ENCODE data around the gene PHACTR1.
"Not testable (repeated sequence)": the region's sequence is repeated elsewhere in the genome, so short reads cannot be mapped to it uniquely, and the experiment has no call there.

PHACTR1 gene

GRCh38 chr6:12716298-12716916 is at the start of gene PHACTR1:
Gene PHACTR1 (plus strand): TSS chr6:12716767.
- DNase-seq, result no peak

- no peak for DNase-seq
Measured at GRCh38 chr6:12666886-12667285, 49.7 kb upstream of the PHACTR1 start.

DNA sequence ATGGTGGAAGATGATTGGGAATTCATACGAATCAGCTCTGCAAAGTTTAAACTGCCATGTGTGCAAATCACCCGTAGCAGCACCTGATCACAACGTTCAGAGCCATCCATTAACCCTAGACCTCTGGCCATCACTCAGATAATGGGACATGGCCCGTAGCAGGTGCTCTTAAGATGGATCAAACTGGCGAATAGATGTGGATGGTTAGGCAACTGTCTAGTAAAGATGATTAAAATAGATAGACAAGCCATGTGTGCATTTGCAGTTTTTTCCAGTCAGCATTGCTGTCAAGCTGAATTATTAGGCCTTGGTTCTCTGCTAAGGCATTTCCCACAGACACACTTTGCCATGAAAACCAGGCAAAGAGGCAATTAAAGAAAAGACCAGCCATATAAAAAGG is 40.6 kb upstream of the PHACTR1 start:
- DNase-seq, result no peak

GRCh38 chr6:12679341-12679740 is 37.2 kb upstream of the PHACTR1 start:
- DNase-seq, result no peak

DNA sequence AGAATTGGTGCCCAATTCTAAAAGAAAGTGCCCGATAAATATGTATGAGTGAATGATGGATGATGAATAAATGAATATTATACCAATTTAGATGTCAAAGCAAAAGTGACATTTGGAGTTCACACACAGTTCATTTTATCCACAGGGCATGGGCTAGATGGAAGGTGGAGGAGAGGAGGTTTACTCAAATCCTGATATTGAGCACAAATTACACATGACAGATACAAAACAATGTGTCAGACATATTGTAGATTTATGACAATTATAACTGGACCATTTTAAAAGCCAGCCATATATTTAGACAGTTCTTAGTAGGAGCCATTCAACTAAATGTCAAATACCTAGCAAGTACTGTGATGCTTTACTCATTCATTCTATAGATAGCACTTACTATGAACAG is 23.4 kb upstream of the PHACTR1 start:
- DNase-seq, result no peak

DNA sequence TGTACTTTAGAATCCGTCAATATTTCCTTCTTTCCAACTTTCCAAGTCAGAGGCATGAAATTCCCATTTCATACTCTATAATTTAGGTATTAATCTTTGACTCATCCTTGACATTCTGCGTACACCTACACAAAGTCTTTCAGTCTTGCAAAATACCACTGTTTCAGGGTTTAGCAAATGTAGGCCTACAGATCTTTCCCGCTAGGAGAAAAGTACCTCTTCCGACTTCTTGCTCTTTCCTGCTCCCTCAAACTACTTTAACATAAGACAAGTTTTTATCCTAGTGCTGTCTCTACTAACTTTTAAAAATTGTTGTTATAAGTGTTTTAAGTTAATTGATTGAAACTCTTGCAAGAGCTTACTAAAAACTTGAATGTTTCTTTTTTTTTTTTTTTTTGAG is 18.3 kb upstream of the PHACTR1 start:
- no peak for DNase-seq

DNA sequence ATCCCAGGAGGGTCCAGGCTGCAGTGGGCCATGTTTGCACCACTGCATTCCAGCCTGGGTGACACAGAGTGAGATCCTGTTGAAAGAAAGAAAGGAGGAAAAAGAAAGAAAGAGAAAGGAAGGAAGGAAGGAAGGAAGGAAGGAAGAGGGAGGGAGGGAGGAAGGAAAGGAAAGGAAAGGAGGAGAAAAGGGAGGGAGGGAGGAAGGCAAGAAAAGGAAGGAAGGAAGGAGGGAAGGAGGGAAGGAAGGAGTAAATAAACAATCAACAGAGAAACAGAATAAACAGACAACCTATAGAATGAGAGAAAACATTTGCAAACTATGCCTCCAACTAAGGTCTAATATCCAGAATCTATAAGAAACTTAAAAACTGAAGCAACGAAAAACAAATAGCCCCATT is 11.6 kb upstream of the PHACTR1 start:
- no peak for DNase-seq

DNA sequence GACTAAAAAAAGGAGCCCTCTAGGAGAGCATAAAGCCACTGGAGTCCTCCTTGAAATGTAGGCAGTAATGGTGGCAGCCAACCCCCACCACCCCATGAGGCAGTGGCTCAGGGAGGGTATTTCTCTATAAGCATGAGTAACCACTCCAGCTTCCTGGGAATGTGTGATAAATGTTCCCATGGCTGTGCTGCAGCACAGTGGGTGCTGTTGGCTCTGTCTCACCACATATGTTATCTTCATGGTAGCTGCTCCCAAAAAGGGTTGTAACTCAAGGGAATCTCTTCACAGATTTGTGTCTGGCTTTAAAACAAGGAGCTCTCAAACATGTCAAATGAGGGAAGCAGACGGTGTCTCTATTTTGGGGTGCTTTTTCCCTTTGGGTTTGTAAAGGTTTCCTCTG is 7.5 kb upstream of the PHACTR1 start:
- no peak for DNase-seq

DNA sequence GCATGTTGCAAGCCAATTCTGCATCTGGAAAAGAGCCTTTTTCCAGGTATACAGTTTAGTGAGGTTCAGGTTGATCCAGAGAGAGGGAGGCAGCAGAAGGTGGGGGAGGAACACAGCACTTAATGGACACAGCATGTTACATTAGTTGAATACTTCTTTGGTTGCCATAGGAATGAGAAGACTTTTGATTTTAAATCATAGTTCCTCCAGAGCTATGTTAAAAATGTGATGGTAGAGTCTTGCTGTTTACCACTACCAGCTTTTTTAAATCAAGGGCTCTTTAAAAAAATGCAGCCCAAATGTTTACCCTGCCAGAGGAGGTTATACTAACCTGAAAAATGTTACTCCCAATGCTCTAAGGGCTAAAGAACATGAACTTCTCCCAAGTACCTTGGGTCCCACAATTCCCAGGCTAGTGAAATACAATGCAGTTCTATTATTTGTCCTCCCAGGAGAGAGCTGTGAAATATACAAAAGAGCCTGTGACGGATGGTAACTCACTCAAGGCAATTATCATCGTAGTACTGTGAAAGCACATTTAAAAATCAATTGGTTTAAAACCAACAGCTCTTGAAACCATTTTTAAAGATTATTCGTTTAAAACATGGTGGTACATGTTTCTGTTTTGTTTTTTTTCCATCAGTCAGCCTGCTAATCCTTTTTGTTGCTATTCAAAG is 6.9 kb upstream of the PHACTR1 start:
- no peak for DNase-seq

GRCh38 chr6:12710921-12711320 is 5.6 kb upstream of the PHACTR1 start:
- DNase-seq, result no peak

- no peak for DNase-seq
Measured at GRCh38 chr6:12714022-12714421, 2.5 kb upstream of the PHACTR1 start.

- DNase-seq, result no peak
Measured at GRCh38 chr6:12715437-12715836, 1.1 kb upstream of the PHACTR1 start.

- no peak for DNase-seq
Measured at GRCh38 chr6:12717356-12717755, 789 bp downstream of the PHACTR1 start.

DNA sequence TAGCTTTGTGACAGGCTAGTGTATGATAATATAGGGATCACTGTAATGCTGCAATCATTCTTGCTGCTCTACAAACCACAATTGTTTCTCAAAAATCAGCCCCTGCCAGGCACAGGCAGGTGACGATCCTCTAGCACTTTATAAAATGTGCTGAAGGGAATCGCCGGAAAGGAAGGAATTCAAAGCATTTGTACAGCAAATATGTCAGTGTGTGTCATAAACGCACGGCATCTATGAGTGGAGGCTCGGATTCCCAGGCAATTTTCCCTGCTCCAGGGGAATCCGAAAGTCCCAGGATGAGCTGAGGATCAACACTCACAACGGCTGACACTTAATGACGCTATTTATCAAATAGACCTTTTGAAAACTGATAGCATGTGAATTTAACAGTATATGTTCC is 1.4 kb downstream of the PHACTR1 start:
- DNase-seq, result no peak

GRCh38 chr6:12719017-12719416 is 2.5 kb downstream of the PHACTR1 start:
- no peak for DNase-seq

DNA sequence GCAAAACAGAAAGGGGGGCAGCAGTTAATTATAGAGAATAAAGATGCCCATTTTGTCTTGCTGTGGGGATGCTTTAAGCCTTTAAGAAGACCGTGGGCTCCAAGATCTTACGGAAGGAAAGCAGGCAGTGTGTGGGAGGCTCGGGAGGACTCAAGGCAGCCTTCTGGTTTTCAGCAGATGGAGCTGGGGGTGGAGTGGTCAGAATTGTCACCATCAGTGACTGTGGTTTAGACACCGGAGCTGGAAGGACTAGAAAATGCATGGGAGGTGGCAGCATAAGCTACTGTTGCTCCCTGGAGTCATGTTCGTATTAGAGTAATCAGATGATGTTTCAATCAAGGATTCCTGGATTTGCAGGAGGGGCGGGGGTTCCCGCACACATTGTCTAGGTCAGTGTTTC is 3.7 kb downstream of the PHACTR1 start:
- DNase-seq, result no peak

DNA sequence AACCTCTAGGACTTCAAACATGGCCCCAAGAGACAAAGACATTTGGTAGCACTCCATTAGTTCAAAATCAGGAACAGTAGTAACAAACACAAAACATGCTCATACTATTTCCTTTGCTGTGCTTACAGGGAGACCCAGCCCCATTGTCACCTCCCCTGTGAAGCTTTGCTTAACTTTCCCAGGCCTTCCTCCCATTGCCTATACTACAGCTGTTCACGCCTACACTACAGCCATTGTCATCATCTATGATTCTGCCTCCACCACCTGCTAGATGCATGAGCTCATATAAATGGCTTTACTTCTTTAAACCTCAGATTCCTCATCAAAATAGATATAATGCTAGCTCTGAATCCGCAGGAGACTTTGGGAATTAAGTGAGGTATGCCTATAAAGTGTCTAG is 8.7 kb downstream of the PHACTR1 start:
- no peak for DNase-seq

DNA sequence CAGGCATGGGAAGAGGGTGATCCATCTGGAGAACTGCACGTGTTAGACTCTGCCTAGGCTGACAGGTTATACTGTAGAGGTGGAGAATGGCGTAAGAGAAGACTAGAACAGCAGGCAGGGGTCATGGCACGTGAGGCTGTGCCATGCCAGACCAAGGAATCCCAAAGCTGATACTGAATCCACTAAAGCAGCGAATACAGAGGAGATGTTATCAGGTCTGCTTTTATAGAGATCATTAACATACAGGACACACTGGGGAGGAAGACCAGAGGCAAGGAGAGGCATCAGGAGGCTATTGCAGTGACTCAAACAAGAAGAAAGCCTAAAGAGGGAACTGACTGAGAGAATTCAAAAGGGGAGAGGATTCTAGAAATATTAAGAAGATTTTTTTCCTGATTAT is 12.9 kb downstream of the PHACTR1 start:
- DNase-seq, result no peak

DNA sequence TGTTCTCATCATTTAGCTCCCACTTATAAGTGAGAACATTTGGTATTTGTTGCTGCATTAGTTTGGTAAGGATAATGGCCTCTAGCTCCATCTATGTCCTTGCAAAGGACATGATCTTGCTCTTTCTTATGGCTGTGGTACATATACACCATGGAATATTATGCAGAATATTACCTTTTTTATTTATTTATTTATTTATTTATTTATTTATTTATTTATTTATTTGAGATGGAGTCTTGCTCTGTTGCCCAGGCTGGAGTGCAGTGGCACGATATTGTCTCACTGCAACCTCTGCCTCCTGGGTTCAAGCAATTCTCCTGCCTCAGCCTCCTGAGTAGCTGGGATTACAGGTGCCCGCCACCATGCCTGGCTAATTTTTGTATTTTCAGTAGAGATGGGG is 14.2 kb downstream of the PHACTR1 start:
- not testable (repeated sequence) for DNase-seq

DNA sequence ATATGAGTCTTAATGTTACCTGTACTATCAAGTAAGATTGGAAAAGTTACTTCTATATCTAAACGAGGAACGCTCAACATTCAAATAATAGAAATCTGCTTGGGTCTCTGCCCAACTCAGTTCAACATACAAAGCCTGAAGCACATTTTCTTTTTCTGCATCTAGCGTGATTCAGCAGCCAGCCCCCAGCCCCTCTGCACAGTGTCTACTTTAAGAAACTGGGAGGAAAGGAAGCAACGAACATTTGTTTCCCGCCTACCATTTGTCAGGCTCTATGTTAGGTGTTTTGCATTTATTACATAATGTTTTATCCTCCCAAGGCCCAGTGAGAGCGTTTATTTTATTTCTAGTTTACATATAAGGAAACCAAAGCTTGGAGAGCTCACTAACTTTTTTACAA is 17.3 kb downstream of the PHACTR1 start:
- no peak for DNase-seq

GRCh38 chr6:12735786-12736185 is 19.2 kb downstream of the PHACTR1 start:
- DNase-seq, result no peak

- no peak for DNase-seq
Measured at GRCh38 chr6:12748411-12748810, 31.8 kb downstream of the PHACTR1 start.

GRCh38 chr6:12748815-12749521 is 32.4 kb downstream of the PHACTR1 start:
- DNase-seq, result no peak

Data from GOT3 (cell line).